Measurements from ENCODE around the gene SSNA1. TPM values are rescaled to one million over a fixed set of nuclear protein-coding genes. Genes with fewer than 3 reads are reported as not detected.

Gene SSNA1
- total and polyA plus RNA-seq, 2 experiments from 2014 or later, result 64.5 to 110 TPM

DNA sequence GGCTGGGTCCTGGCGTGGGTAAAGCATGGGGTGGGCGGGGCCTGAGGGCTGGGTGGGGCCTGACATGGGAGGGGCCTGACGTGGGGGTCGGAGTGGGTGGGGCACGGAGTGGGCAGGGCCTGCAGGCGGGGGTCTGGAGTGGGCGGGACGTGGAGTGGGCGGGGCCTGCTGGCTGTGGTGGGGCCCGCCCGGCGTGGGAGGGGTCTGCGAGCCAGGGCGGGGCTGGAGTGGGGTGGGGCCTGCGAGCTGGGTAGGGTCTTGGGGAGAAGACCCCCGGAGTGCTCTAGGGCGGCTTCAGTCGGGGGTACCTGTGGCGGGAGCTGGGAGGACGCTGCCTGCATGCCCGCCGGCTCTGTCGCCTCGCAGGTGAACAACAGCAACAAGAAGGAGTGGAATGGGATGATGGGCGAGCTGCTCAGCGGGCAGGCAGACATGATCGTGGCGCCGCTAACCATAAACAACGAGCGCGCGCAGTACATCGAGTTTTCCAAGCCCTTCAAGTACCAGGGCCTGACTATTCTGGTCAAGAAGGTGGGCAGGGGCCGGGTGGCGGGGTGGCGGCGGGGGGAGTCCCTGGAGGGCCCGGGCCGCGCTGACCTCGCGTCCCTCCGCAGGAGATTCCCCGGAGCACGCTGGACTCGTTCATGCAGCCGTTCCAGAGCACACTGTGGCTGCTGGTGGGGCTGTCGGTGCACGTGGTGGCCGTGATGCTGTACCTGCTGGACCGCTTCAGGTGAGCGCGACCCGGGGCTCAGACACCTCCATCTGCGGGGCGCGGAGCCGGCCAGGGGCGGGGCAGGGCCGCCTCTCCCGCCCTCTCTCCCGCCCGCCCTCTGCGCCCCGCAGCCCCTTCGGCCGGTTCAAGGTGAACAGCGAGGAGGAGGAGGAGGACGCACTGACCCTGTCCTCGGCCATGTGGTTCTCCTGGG lies 26.7 kb upstream of the SSNA1 start:
- TF ChIP-seq, protein P1, sequence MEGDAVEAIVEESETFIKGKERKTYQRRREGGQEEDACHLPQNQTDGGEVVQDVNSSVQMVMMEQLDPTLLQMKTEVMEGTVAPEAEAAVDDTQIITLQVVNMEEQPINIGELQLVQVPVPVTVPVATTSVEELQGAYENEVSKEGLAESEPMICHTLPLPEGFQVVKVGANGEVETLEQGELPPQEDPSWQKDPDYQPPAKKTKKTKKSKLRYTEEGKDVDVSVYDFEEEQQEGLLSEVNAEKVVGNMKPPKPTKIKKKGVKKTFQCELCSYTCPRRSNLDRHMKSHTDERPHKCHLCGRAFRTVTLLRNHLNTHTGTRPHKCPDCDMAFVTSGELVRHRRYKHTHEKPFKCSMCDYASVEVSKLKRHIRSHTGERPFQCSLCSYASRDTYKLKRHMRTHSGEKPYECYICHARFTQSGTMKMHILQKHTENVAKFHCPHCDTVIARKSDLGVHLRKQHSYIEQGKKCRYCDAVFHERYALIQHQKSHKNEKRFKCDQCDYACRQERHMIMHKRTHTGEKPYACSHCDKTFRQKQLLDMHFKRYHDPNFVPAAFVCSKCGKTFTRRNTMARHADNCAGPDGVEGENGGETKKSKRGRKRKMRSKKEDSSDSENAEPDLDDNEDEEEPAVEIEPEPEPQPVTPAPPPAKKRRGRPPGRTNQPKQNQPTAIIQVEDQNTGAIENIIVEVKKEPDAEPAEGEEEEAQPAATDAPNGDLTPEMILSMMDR (IDR thresholded peaks at IDR 0.05; ENCODE audit: low read depth, low read length), result no peak
- Histone ChIP-seq H3K27ac (no peak overlapping the region), H3K4me3 (no peak overlapping the region), H3K27me3 (peaks cover 100% of the 10 kb centered on the region), H3K9me3 (ENCODE audit: low read depth) (no peaks in the 10 kb centered on the region), H3K4me1 (ENCODE audit: low read depth) (no peaks in the 10 kb centered on the region), H3K36me3 (no peaks in the 10 kb centered on the region)
- no peak for DNase-seq (ENCODE audit: low read depth in 1 of 2, low spot score in 1 of 2)

DNA sequence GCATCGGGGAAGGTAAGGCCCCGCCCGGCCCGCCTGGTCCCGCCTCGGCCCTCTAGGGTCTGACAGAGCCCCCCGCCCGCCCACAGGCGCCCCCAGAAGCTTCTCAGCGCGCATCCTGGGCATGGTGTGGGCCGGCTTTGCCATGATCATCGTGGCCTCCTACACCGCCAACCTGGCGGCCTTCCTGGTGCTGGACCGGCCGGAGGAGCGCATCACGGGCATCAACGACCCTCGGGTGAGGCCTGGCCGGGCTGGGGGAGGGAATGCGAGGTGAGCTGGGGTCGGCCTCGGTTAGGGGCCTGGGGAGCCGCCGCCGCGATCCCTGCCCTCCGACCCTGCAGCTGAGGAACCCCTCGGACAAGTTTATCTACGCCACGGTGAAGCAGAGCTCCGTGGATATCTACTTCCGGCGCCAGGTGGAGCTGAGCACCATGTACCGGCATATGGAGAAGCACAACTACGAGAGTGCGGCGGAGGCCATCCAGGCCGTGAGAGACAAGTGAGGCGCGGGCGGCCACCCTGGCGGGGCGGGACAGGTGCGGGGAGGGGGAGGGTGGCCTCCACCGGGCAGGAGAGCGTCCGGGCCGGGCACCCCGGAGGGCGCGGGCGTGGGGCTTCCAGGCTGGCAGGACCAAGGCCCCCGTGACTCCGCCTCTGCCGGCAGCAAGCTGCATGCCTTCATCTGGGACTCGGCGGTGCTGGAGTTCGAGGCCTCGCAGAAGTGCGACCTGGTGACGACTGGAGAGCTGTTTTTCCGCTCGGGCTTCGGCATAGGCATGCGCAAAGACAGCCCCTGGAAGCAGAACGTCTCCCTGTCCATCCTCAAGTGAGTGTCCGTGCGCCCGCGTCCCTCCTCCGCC lies 25.7 kb upstream of the SSNA1 start:
- H3K9me3 ChIP-seq (ENCODE audit: low read depth), result no peaks in the 10 kb centered on the region
- TF ChIP-seq, protein P1 (IDR thresholded peaks at IDR 0.05; ENCODE audit: low read depth, low read length), result no peak
- peak overlapping the region; percentile 11 for H3K4me3 ChIP-seq
- H3K27me3 ChIP-seq, result peaks cover 100% of the 10 kb centered on the region
- peak in 1 of 2 donors; percentile 34 for DNase-seq (ENCODE audit: low read depth in 1 of 2, low spot score in 1 of 2)
- no peaks in the 10 kb centered on the region for H3K36me3 ChIP-seq
- no peaks in the 10 kb centered on the region for H3K4me1 ChIP-seq (ENCODE audit: low read depth)
- H3K27ac ChIP-seq, result no peak overlapping the region

DNA sequence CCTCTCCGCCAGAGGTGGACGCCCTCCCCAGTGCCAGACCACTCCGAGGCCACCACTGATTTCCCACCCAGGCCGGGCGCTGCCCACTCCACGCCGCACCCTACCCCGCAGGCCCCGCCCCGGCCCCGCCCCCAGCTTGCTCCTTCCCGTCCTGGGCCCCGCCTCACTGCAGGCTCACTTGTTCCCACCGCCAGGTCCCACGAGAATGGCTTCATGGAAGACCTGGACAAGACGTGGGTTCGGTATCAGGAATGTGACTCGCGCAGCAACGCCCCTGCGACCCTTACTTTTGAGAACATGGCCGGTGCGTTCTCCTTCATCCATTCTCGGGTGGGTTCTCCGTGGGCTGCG lies 25.1 kb upstream of the SSNA1 start:
- no peak for DNase-seq (ENCODE audit: low read depth in 1 of 2, low spot score in 1 of 2)
- TF ChIP-seq, protein P1 (IDR thresholded peaks at IDR 0.05; ENCODE audit: low read depth, low read length), result no peak
- H3K36me3 ChIP-seq, result no peaks in the 10 kb centered on the region
- H3K27ac ChIP-seq, result no peak overlapping the region
- H3K27me3 ChIP-seq, result peaks cover 100% of the 10 kb centered on the region
- H3K9me3 ChIP-seq (ENCODE audit: low read depth), result no peaks in the 10 kb centered on the region
- H3K4me1 ChIP-seq (ENCODE audit: low read depth), result peaks cover under 1% of the 10 kb centered on the region
- peak overlapping the region; percentile 11 for H3K4me3 ChIP-seq

DNA sequence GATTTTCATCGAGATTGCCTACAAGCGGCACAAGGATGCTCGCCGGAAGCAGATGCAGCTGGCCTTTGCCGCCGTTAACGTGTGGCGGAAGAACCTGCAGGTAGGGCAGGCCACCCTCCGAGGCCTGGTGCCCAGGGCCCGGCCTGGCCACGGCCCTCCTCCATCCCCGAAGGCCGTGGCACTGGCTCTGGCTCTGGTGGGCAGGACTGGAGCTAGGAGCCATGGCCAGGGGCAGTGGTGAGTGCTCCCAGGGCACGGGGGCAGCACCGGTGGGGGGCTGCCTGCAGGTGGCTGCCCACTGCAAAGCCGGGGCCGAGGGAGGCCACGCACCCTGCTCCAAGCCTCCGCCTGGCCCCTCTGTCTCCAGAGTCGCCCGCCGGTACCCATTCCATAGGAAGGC lies 24.7 kb upstream of the SSNA1 start:
- peaks cover 100% of the 10 kb centered on the region for H3K27me3 ChIP-seq
- no peak overlapping the region for H3K4me3 ChIP-seq
- H3K27ac ChIP-seq, result no peak overlapping the region
- H3K4me1 ChIP-seq (ENCODE audit: low read depth), result peaks cover 3% of the 10 kb centered on the region
- TF ChIP-seq, protein P1 (IDR thresholded peaks at IDR 0.05; ENCODE audit: low read depth, low read length), result no peak
- no peaks in the 10 kb centered on the region for H3K36me3 ChIP-seq
- H3K9me3 ChIP-seq (ENCODE audit: low read depth), result no peaks in the 10 kb centered on the region
- DNase-seq (ENCODE audit: low read depth in 1 of 2, low spot score in 1 of 2), result no peak

DNA sequence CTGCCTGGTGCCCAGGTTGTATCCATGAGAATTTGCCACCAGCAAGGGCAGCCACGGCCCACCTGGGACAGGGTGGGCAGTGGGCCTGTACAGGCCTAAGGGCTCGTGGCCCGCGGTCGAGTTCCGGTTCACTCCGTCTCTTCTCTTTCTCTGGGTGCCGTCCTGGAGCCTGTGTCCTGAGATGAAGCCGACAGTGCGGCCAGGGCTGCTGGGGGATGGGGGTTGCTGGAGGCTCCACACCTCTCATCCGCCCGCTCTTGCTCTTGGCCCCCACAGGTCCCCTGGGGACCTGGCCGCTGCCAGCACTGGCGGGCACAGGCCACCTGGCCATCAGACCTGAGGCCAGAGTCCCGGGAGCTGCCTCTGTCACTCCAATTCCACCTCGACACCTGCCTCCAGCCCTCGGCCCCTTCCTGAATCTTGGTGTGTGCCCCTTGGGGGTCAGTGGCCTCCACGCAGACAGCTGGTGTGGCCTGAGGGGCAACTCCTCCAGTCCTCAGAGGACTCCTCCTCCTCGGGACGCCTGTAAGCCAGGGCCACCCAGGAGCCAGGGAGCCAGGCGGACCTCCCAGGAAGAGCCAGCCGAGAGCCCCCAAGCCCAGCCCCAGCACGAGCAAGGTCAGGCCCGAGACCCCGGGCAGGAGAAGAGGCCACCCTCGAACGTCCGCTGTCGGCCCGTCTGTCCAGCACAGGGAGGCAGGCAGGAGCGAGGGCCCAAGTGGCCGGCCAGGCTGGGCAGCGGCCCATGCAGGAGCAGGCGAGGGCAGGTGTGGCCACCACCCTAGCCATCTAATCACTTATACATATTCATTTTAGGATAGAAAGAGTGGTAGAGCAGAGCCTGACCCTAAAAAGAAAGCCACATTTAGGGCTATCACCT lies 23.9 kb upstream of the SSNA1 start:
- Histone ChIP-seq H3K27ac (no peak overlapping the region), H3K9me3 (ENCODE audit: low read depth) (no peaks in the 10 kb centered on the region), H3K4me1 (ENCODE audit: low read depth) (peaks cover 3% of the 10 kb centered on the region), H3K27me3 (peaks cover 100% of the 10 kb centered on the region), H3K36me3 (no peaks in the 10 kb centered on the region), H3K4me3 (no peak overlapping the region)
- TF ChIP-seq, protein P1 (IDR thresholded peaks at IDR 0.05; ENCODE audit: low read depth, low read length), result no peak
- DNase-seq (ENCODE audit: low read depth in 1 of 2, low spot score in 1 of 2), result no peak
